CD14-positive monocyte (primary cell): ENCODE results near the gene KASH5. TPM values are rescaled to one million over a fixed set of nuclear protein-coding genes. Genes with fewer than 3 reads are reported as not detected.

Source experiments
- DNase-seq, 3 donors: peaks; one replicate each; pipeline ENCODE4 v3.0.0-alpha.2; 2011 to 2022
- H2AFZ ChIP-seq: 2 replicates; pipeline ENCODE4 v1.6.0; 2012; ENCODE audit warnings: mild to moderate bottlenecking, low read depth, low read length, inconsistent platforms; ENCODE audit not compliant: insufficient read depth, poor library complexity, severe bottlenecking
- H3K27ac ChIP-seq, 2 donors: 1 replicate in 1 of 2; 2 replicates in 1 of 2; pipeline ENCODE4 v1.5.1; 2012 to 2013; ENCODE audit warnings: low read length in 2 of 2, control low read depth in 1 of 2, inconsistent platforms in 1 of 2, low read depth in 1 of 2, mild to moderate bottlenecking in 1 of 2
- H3K27me3 ChIP-seq, 2 donors: one replicate each; pipeline versions ENCODE4 v1.6.0 to v1.6.1; 2011 to 2013; ENCODE audit warnings: low read length in 2 of 2; ENCODE audit not compliant: control insufficient read depth in 2 of 2, insufficient read depth in 2 of 2
- H3K36me3 ChIP-seq, 2 donors: replicated peaks in 1 of 2; 1 replicate in 1 of 2; 2 replicates in 1 of 2; pipeline versions ENCODE4 v1.5.1 to v1.6.1; 2012 to 2013; ENCODE audit warnings: low read length in 2 of 2, control low read depth in 1 of 2, inconsistent platforms in 1 of 2, mild to moderate bottlenecking in 1 of 2; ENCODE audit not compliant: insufficient read depth in 2 of 2, control insufficient read depth in 1 of 2
- H3K4me1 ChIP-seq, 2 donors: 1 replicate in 1 of 2; 2 replicates in 1 of 2; pipeline versions ENCODE4 v1.5.1 to v1.6.1; 2012 to 2013; ENCODE audit warnings: low read length in 2 of 2, control low read depth in 1 of 2, inconsistent platforms in 1 of 2, mild to moderate bottlenecking in 1 of 2, moderate library complexity in 1 of 2; ENCODE audit not compliant: insufficient read depth in 2 of 2, control insufficient read depth in 1 of 2
- H3K4me2 ChIP-seq: replicated peaks from 2 replicates; pipeline ENCODE3; 2012; ENCODE audit warnings: low read length, moderate library complexity, mild to moderate bottlenecking; ENCODE audit not compliant: poor library complexity, severe bottlenecking; ENCODE audit errors: extremely low read depth
- H3K4me3 ChIP-seq, 3 experiments: fragments of 200-600 bp in 1 of 3; sonication (generic) in 1 of 3; replicated peaks in 1 of 3; 1 replicate in 2 of 3; 2 replicates in 1 of 3; pipeline ENCODE4 v1.5.1; 2011 to 2013; ENCODE audit warnings: low read length in 3 of 3, mild to moderate bottlenecking in 3 of 3, control low read depth in 2 of 3, low read depth in 2 of 3, inconsistent platforms in 1 of 3, moderate library complexity in 1 of 3
- H3K79me2 ChIP-seq: 2 replicates; pipeline ENCODE4 v1.6.0; 2012; ENCODE audit warnings: mild to moderate bottlenecking, control low read depth, inconsistent platforms, low read length, moderate library complexity; ENCODE audit not compliant: insufficient read depth
- H3K9ac ChIP-seq: 2 replicates; pipeline ENCODE4 v1.6.0; 2017; ENCODE audit warnings: low read length, mild to moderate bottlenecking; ENCODE audit not compliant: insufficient read depth, poor library complexity, severe bottlenecking
- H3K9me3 ChIP-seq, 2 donors: replicated peaks in 1 of 2; 1 replicate in 1 of 2; 2 replicates in 1 of 2; pipeline versions ENCODE4 v1.5.1 to v1.6.1; 2012 to 2013; ENCODE audit warnings: low read length in 2 of 2, control low read depth in 1 of 2; ENCODE audit not compliant: control insufficient read depth in 1 of 2, insufficient read depth in 1 of 2
- H4K20me1 ChIP-seq: 2 replicates; pipeline ENCODE4 v1.6.0; 2012; ENCODE audit warnings: mild to moderate bottlenecking, low read length, control low read depth, moderate library complexity; ENCODE audit not compliant: insufficient read depth
- H3K27ac Mint-ChIP-seq, 7 donors: one replicate each; pipeline ENCODE4 v1.8.0; 2020; ENCODE audit warnings: mild to moderate bottlenecking in 7 of 7, mixed read lengths in 7 of 7, moderate library complexity in 6 of 7, inconsistent platforms in 2 of 7
- H3K27me3 Mint-ChIP-seq, 3 donors: one replicate each; pipeline ENCODE4 v1.8.0; 2021 to 2022; ENCODE audit warnings: low read depth in 3 of 3, mild to moderate bottlenecking in 3 of 3, mixed read lengths in 3 of 3, moderate library complexity in 3 of 3, inconsistent platforms in 1 of 3
- H3K36me3 Mint-ChIP-seq, 2 donors: one replicate each; pipeline ENCODE4 v1.8.0; 2020; ENCODE audit warnings: mixed read lengths in 2 of 2, inconsistent platforms in 1 of 2, mild to moderate bottlenecking in 1 of 2
- H3K4me1 Mint-ChIP-seq: one replicate; pipeline ENCODE4 v1.8.0; 2020; ENCODE audit warnings: mild to moderate bottlenecking, mixed read lengths
- H3K4me3 Mint-ChIP-seq, 2 donors: one replicate each; pipeline ENCODE4 v1.8.0; 2020; ENCODE audit warnings: mild to moderate bottlenecking in 2 of 2, mixed read lengths in 2 of 2, moderate library complexity in 1 of 2
- H3K9me3 Mint-ChIP-seq, 7 donors: one replicate each; pipeline ENCODE4 v1.8.0; 2020 to 2022; ENCODE audit warnings: mixed read lengths in 7 of 7, mild to moderate bottlenecking in 6 of 7, moderate library complexity in 6 of 7, inconsistent platforms in 2 of 7
- CTCF ChIP-seq: fragments of 200-600 bp; IDR thresholded peaks from one replicate; pipeline ENCODE4 v1.8.0; 2022; ENCODE audit warnings: antibody characterized with exemption, mild to moderate bottlenecking
- WGBS: methylation state at CpG from one replicate; pipeline ENCODE4 v1.1.5; 2013; ENCODE audit warnings: missing lambda C conversion rate; ENCODE audit not compliant: insufficient coverage; 5-methylcytosine and 5-hydroxymethylcytosine counted together
- intact Hi-C, 2 donors: fragments of 100-400 bp; cut with micrococcal nuclease; formaldehyde crosslinking; loops; one replicate each; pipeline versions ENCODE4 v1.15.0 to v1.15.1; 2023
- polyA plus RNA-seq, 3 donors: library from polyadenylated mRNA; depleted of rRNA in 1 of 3; unstranded in 2 of 3; stranded (reverse) in 1 of 3; fragments of 300-500 nt in 2 of 3; fragments of >200 nt in 1 of 3; fragmentation: Illumina TruSeq in 2 of 3; gene quantifications; 1 replicate in 2 of 3; 2 replicates in 1 of 3; pipeline ENCODE4 v1.2.3, GENCODE V29; 2012 to 2021

The KASH5 gene
- polyA plus RNA-seq, 3 donors: not detected

- Mint-ChIP-seq H3K27ac (peak overlapping the region in 1 of 7 donors; percentile 30), H3K27me3 (peaks cover 1 to 9% (median 5%) of the 10 kb centered on the region in 3 donors), H3K4me3 (peak overlapping the region in 1 of 2 donors; percentile 13), H3K36me3 (no peaks in the 10 kb centered on the region), H3K4me1 (peaks cover 7% of the 10 kb centered on the region), H3K9me3 (peaks cover 0 to 1% (median 0%) of the 10 kb centered on the region in 7 donors)
- TF ChIP-seq CTCF: no peak
- H4K20me1 ChIP-seq: no peaks in the 10 kb centered on the region
- WGBS: 94% methylated on average over 5 of the region's 11 CpGs
- no peak overlapping the region for H3K9ac ChIP-seq
- no peak for DNase-seq
- H3K9me3 ChIP-seq: no peaks in the 10 kb centered on the region
- H3K4me2 ChIP-seq: no peak overlapping the region
- H3K4me1 ChIP-seq: no peaks in the 10 kb centered on the region
- H3K79me2 ChIP-seq: no peaks in the 10 kb centered on the region
- no peak overlapping the region for H3K4me3 ChIP-seq
- no peaks in the 10 kb centered on the region for H3K36me3 ChIP-seq
- intact Hi-C loops: no loop called here
- H3K27ac ChIP-seq: no peak overlapping the region
- H3K27me3 ChIP-seq: no peaks in the 10 kb centered on the region
- H2AFZ ChIP-seq: no peak overlapping the region
Observed at GRCh38 chr19:49398001-49398615, 10.1 kb downstream of the KASH5 start.

GRCh38 chr19:49398931-49399330, 10.9 kb downstream of the KASH5 start:
- Histone ChIP-seq H3K4me3 (no peak overlapping the region), H3K36me3 (no peaks in the 10 kb centered on the region), H3K79me2 (no peaks in the 10 kb centered on the region), H3K9me3 (no peaks in the 10 kb centered on the region), H3K4me2 (no peak overlapping the region), H4K20me1 (no peaks in the 10 kb centered on the region), H3K9ac (no peak overlapping the region), H3K4me1 (no peaks in the 10 kb centered on the region), H2AFZ (no peak overlapping the region), H3K27ac (no peak overlapping the region), H3K27me3 (no peaks in the 10 kb centered on the region)
- intact Hi-C loops: no loop called here
- Mint-ChIP-seq H3K27me3 (peaks cover 4 to 7% (median 5%) of the 10 kb centered on the region in 3 donors), H3K36me3 (no peaks in the 10 kb centered on the region), H3K9me3 (peaks cover 0 to 1% (median 0%) of the 10 kb centered on the region in 7 donors), H3K27ac (no peak overlapping the region), H3K4me1 (peaks cover 7% of the 10 kb centered on the region), H3K4me3 (no peak overlapping the region)
- TF ChIP-seq CTCF: no peak
- no peak for DNase-seq
- WGBS: 96% methylated on average over 5 of the region's 6 CpGs
